ENCODE measurements around the gene ST6GALNAC5. TPM values are rescaled to one million over a fixed set of nuclear protein-coding genes. Genes with fewer than 3 reads are reported as not detected.
"Not testable (repeated sequence)": the region's sequence is repeated elsewhere in the genome, so short reads cannot be mapped to it uniquely, and the experiment has no call there.

Gene ST6GALNAC5
- total RNA-seq, 2 experiments from 2014 or later, result not detected

DNA sequence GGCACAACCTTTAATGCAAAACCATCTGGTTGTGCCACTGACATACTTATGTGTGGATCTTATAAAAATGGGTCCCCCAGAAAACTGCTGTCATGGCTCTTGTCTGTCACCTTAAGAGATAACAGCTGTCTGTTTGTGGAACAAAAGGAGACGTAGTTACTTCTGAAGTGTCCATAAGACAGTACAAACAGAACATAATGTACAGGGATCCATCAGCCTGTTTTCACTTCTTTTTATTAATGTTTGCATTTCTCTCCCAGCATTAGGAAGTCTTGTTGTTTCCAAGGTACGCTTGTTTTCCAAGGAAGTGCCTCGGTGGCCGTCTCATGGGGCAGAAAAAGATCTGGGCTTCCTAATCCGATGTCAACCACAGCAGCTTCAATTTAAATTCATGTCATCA lies 11.2 kb upstream of the ST6GALNAC5 start:
- no peak for DNase-seq
- Mint-ChIP-seq H3K27ac (no peak overlapping the region), H3K36me3 (no peaks in the 10 kb centered on the region), H3K4me3 (no peak overlapping the region), H3K27me3 (peaks cover 5% of the 10 kb centered on the region), H3K4me1 (no peaks in the 10 kb centered on the region), H3K9me3 (no peaks in the 10 kb centered on the region)

DNA sequence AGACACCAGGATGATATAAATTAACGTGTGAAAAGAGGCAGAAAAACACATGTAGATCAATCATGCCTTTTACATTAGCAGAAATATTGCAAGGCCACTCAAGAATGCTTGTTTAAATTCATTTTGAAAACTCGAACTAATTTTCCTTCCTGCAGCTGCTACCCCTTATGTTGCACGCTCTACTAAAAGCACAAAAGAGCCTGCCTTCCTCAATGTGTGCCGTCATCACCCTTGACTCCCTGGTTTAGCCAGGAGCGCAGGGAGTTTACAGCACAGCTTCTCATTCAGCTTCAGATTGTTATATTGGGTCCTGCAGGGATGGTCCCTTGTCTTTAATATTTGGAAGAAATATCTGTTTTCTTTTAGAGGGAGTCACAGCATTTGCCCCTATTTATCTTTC lies 10.1 kb upstream of the ST6GALNAC5 start:
- H3K36me3 Mint-ChIP-seq, result no peaks in the 10 kb centered on the region
- no peak overlapping the region for H3K27ac Mint-ChIP-seq
- H3K4me1 Mint-ChIP-seq, result no peaks in the 10 kb centered on the region
- no peak overlapping the region for H3K4me3 Mint-ChIP-seq
- peaks cover 5% of the 10 kb centered on the region for H3K27me3 Mint-ChIP-seq
- no peaks in the 10 kb centered on the region for H3K9me3 Mint-ChIP-seq
- DNase-seq, result no peak

DNA sequence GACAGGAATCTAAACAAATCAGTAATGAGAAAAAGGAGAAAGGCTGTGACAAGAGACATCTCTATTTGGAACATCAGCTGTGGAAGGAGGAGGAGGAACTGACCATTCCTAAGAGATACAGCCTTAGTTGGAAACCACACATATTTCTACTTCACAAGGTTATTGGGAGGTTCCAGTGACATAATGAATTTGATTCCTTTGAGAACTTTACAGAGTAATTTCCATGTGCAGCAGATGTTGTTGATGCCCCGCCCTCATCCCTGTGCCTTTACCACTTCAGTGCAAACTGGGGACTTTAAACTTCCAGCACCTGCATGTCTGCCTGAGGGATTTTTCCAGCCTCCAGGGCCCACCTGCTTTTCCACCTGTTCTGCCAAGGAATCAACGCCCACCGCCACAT lies 9.3 kb upstream of the ST6GALNAC5 start:
- Mint-ChIP-seq H3K27me3 (peaks cover 11% of the 10 kb centered on the region), H3K4me3 (no peak overlapping the region), H3K27ac (no peak overlapping the region), H3K9me3 (no peaks in the 10 kb centered on the region), H3K36me3 (no peaks in the 10 kb centered on the region), H3K4me1 (no peaks in the 10 kb centered on the region)
- DNase-seq, result no peak

DNA sequence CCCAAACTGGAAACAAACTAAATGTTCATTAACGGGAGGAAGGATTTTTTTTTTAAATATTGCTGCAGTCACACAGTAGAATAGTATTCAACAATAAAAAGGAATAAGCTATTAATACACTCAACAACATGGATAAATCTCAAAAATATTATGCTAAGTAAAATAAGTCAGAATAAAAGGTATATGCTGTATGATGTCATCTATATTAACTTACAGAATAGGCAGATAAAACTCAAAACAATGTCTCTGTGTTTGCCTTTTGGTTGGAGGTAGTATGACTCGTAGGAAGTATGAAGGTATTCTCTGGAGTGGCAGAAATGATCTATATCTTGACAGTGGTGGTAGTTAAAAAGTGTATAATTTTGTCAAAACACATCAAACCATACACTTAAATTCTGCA lies 6.1 kb upstream of the ST6GALNAC5 start:
- Mint-ChIP-seq H3K27me3 (peaks cover 37% of the 10 kb centered on the region), H3K4me1 (no peaks in the 10 kb centered on the region), H3K36me3 (no peaks in the 10 kb centered on the region), H3K9me3 (no peaks in the 10 kb centered on the region), H3K27ac (no peak overlapping the region), H3K4me3 (no peak overlapping the region)
- no peak for DNase-seq

DNA sequence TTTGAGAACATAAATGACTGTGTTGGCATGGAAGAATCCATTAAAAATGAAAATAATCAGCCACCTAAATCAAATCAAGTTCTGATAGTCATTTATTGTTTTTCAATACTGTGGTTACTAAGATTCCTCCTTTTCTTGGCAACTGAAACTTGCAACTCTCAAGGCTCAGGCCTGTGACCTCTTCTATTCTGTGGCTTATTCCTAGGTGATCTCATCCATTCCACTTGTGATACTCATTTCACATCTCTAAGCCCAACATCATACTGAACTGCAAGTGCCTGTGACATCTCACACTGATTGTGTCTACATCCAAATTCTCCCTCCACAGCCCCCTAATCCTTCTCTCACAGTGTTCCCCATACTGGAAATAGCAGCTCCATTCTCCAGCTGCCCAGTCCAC lies 4.8 kb upstream of the ST6GALNAC5 start:
- Mint-ChIP-seq H3K27me3 (peaks cover 49% of the 10 kb centered on the region), H3K4me1 (peaks cover under 1% of the 10 kb centered on the region), H3K4me3 (no peak overlapping the region), H3K27ac (no peak overlapping the region), H3K9me3 (no peaks in the 10 kb centered on the region), H3K36me3 (no peaks in the 10 kb centered on the region)
- no peak for DNase-seq

DNA sequence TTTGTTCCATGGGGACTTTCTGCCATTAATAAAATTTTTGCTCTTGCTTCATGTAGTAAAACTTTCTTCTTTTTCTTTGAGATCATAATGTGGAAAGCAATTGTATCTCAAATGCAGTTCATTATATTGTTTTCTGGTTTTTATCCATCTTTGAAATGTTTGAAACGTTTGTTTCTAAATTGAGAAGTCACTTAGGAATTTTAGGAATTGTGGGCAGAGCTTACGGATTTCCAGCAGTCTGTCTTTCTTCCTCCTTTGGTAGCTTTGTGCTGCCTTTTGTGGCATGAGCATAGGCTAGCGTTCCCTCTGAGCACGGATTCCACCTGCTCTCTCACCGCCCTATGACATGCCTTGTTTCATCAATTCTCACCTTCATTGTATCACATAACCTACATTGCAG lies 2.9 kb upstream of the ST6GALNAC5 start:
- H3K27ac Mint-ChIP-seq, result no peak overlapping the region
- peaks cover 66% of the 10 kb centered on the region for H3K27me3 Mint-ChIP-seq
- H3K9me3 Mint-ChIP-seq, result no peaks in the 10 kb centered on the region
- no peak overlapping the region for H3K4me3 Mint-ChIP-seq
- H3K4me1 Mint-ChIP-seq, result peaks cover 6% of the 10 kb centered on the region
- DNase-seq, result no peak
- no peaks in the 10 kb centered on the region for H3K36me3 Mint-ChIP-seq

DNA sequence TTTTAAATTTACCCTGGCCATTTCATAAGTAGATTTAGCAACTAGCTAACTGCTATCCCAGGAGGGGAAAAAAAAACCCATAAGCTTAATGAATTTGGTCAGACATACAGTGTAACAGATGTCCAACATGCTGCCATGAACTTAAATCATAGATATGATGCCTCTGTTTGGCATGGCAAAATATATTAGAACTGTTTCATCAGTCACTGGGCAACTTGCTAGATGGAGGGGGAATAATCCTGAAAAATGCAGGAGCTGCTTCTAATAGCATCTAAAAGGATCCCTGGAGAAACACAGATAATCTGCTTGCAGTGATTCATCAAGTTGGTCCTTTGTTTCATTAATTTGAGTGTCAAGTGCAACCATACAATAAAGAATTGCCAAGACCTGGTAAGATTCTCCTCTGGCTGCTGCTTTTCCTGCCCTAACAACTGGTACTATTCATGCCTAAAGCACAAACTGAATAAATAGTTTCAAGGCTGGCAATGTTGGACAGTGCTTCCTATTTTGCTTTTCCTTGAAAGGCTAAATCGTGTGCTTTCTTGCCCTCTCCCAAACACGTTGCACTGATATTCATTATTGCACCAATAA lies 1.5 kb upstream of the ST6GALNAC5 start:
- no peaks in the 10 kb centered on the region for H3K36me3 Mint-ChIP-seq
- no peak overlapping the region for H3K27ac Mint-ChIP-seq
- no peak overlapping the region for H3K4me3 Mint-ChIP-seq
- H3K9me3 Mint-ChIP-seq, result no peaks in the 10 kb centered on the region
- peaks cover 74% of the 10 kb centered on the region for H3K27me3 Mint-ChIP-seq
- peaks cover 6% of the 10 kb centered on the region for H3K4me1 Mint-ChIP-seq
- no peak for DNase-seq

DNA sequence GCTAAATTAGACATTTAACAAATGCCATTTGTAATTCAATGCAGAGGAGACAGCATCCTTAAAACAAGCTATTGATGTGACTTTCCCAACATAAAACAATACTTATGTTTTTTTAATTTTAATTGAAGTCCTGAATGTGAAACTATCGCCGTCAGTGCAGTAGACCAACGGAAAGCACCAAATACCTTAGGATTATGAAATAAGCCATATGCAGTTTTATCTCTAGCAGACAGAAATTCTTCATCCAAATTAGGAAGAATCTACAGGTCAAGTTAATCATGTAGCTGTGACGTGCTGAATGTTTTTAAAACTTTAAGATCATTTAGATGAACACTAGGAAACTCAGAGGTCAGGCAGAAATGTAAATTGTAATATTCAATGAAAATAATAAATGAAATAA lies 714 bp upstream of the ST6GALNAC5 start:
- no peaks in the 10 kb centered on the region for H3K36me3 Mint-ChIP-seq
- H3K27ac Mint-ChIP-seq, result no peak overlapping the region
- H3K27me3 Mint-ChIP-seq, result peaks cover 74% of the 10 kb centered on the region
- no peak for DNase-seq
- peaks cover 6% of the 10 kb centered on the region for H3K4me1 Mint-ChIP-seq
- H3K4me3 Mint-ChIP-seq, result no peak overlapping the region
- H3K9me3 Mint-ChIP-seq, result no peaks in the 10 kb centered on the region

DNA sequence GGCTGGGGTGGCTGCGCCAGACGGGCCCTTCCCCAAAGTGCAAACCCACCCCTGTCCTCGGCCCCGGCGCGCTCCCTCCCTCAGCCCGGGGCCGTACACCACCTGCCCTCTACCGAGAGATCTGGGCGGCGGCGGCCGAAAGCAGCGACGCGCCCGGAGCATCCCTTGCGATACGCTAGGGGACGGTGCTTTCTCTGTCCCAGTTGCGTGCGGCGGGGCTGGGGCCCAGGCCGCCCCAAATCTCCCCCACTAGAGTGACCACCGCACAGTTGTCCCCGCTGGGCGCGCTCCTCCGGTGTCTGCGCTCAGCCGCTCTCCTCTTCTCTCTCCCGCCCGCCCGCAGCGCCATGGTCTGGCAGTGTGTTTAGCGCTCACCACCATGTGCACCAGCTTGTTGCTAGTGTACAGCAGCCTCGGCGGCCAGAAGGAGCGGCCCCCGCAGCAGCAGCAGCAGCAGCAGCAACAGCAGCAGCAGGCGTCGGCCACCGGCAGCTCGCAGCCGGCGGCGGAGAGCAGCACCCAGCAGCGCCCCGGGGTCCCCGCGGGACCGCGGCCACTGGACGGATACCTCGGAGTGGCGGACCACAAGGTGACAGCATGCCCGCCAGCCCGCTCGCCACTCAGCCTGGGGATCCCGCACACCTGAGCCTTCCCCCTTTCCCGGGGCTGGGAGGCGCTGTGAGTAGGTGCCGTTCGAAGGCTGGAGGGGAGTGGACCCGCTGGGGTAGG lies 1.0 kb downstream of the ST6GALNAC5 start:
- H3K27ac Mint-ChIP-seq, result no peak overlapping the region
- H3K27me3 Mint-ChIP-seq, result peaks cover 65% of the 10 kb centered on the region
- peak; percentile 36 for DNase-seq
- H3K36me3 Mint-ChIP-seq, result no peaks in the 10 kb centered on the region
- H3K4me3 Mint-ChIP-seq, result peak overlapping the region; percentile 76
- H3K4me1 Mint-ChIP-seq, result peaks cover 6% of the 10 kb centered on the region
- H3K9me3 Mint-ChIP-seq, result no peaks in the 10 kb centered on the region

DNA sequence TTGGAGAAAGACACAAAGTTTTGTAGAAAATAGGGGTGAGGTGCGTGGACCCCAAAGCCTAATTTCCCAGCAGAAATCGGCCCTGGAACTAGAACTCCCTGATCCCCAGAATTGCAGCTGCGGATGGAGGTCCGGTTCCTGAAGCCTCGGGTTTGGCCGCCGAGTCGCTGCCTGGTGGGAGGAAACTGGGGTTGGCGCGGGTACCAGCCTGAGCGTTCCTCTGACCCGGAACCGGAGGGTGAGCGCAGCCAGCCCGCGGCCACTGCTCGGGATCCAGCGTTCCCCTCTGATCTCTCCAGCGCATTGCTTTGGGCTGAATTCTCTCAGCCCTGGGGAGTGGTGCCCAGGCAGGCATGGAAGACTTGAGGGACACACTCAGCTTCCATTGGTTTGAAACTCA lies 1.6 kb downstream of the ST6GALNAC5 start:
- Mint-ChIP-seq H3K27me3 (peaks cover 62% of the 10 kb centered on the region), H3K27ac (no peak overlapping the region)

DNA sequence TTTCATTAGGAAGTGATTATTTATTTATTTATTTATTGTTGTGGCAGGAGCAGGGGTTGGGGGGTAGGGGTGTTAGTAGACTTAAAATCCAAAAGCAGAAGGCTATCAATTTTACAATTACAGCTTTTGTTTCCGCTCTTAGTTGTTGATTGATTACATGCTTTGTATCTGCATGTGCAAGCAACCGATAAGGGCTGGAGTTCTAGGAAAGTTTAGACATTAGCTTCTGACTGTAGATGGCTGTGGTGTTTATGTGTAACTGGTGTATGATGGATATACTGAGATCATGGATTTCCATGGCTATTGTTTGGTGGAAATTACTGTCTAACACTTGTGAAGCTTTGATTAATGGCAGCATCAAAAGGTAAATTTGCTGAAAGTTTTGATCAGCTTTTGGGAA lies 2.8 kb downstream of the ST6GALNAC5 start:
- Mint-ChIP-seq H3K27me3 (peaks cover 53% of the 10 kb centered on the region), H3K9me3 (no peaks in the 10 kb centered on the region)

More for the DNA sequence above, 1.6 kb downstream of the ST6GALNAC5 start:
- peaks cover 6% of the 10 kb centered on the region for H3K4me1 Mint-ChIP-seq
- H3K9me3 Mint-ChIP-seq, result no peaks in the 10 kb centered on the region
- no peak for DNase-seq
- no peaks in the 10 kb centered on the region for H3K36me3 Mint-ChIP-seq
- peak overlapping the region; percentile 35 for H3K4me3 Mint-ChIP-seq

DNA sequence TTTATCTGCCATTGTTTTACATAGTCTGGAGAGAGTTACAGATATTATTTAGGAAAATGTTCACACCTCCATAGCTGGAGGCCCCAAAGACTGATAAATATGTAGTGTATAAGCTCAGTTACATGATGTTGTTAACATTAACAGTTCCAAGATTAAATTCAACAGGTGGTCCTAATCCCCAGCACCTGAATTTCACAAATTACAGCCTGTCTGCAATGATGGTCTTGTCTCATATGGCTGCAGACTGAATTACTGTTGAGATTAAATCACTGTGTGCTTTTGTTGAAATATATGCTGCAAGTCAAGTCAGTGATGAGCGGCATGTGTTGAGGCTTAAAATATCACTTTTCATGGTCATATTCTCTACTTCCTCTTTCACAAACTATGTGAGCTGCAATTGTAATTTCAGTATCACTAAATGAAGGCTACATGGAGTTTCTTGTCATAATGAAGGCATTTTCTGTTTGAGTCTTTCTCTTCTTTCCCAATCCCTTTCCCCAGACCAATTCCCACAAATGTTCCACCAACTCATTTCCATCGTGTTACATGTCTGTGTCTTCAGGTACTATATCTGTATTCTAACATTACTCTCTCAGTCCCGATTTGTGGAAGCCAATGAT lies 4.2 kb downstream of the ST6GALNAC5 start:
- Mint-ChIP-seq H3K36me3 (no peaks in the 10 kb centered on the region), H3K9me3 (no peaks in the 10 kb centered on the region), H3K4me1 (peaks cover 6% of the 10 kb centered on the region), H3K27ac (no peak overlapping the region), H3K27me3 (peaks cover 38% of the 10 kb centered on the region), H3K4me3 (no peak overlapping the region)
- no peak for DNase-seq

More for the DNA sequence above, 2.8 kb downstream of the ST6GALNAC5 start:
- DNase-seq, result no peak
- H3K27ac Mint-ChIP-seq, result no peak overlapping the region
- H3K36me3 Mint-ChIP-seq, result no peaks in the 10 kb centered on the region
- no peak overlapping the region for H3K4me3 Mint-ChIP-seq
- H3K4me1 Mint-ChIP-seq, result peaks cover 6% of the 10 kb centered on the region

DNA sequence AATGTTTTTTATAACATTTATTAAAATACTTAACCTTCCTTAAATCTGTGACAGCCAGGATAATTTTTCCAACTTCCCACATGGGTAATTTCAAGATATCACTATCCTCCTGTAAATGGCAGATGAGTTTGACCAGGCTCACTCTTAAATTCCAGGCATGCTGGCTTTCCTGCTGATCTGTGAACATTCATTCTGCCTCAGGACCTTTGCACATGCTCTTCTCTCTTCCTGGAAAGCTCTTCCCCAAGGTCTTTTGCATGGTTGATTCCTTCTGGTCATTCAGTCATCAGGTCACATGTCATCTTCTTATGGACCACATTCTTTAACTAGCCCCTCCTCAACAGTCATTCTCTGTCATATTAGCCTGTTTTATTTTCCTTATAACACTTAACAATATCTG lies 5.7 kb downstream of the ST6GALNAC5 start:
- no peak for DNase-seq
- H3K27ac Mint-ChIP-seq, result no peak overlapping the region
- no peak overlapping the region for H3K4me3 Mint-ChIP-seq
- H3K9me3 Mint-ChIP-seq, result no peaks in the 10 kb centered on the region
- H3K36me3 Mint-ChIP-seq, result no peaks in the 10 kb centered on the region
- peaks cover 26% of the 10 kb centered on the region for H3K27me3 Mint-ChIP-seq
- peaks cover 2% of the 10 kb centered on the region for H3K4me1 Mint-ChIP-seq

DNA sequence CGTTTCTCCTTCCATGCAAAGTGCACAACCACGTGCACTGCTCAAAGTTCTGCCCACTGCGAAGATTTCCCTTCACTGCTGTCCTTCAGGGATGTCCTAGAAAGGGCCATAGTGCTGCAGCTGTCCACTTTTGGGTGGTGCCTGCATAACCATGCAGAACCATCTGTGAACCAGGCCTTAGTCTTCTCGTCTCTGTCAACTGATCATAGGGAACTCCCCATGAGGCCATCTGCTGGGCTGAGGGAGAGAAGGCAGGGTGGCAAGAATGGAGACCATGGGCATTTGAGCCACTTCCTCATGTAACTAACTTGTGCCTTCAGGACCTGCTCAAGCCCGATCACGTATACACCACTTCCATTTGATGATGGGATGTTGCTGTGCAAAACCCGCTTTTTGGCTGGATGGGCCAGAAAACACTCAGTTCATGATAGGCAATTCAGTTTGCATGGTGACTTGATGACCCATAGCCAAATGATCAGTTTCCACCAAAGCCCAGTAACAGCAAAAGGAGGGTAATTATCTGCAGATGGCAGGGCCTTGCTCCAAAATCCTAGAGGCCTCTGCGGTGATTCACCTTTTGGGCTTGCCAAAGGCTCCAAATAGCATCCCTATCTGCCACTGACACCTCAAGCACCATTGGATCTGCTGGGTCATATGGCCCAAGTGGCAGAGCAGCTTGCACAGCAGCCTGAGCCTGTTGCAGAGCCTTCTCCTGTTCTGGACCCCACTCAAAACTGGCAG lies 9.5 kb downstream of the ST6GALNAC5 start:
- H3K9me3 Mint-ChIP-seq, result no peaks in the 10 kb centered on the region
- no peak overlapping the region for H3K4me3 Mint-ChIP-seq
- H3K27me3 Mint-ChIP-seq, result no peaks in the 10 kb centered on the region
- DNase-seq, result no peak
- H3K36me3 Mint-ChIP-seq, result no peaks in the 10 kb centered on the region
- no peak overlapping the region for H3K27ac Mint-ChIP-seq
- no peaks in the 10 kb centered on the region for H3K4me1 Mint-ChIP-seq

DNA sequence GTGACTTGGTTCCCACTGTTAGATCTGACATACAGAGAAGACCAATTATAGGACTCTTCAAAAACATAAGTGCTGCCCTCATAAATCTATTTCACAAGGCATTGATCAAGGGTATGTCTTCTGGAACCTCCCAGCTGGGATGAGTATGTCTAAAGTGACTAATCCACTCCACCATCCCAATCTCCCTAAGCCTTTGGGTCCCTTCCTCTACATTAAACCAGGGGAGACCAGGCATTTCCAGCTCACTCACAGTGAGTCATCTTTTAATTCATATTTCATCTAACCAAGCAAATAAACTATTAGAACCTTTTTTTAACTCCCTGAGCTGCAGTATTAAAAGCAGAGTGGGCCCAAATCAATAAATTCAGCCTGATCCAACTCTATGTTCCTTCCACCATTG lies 11.7 kb downstream of the ST6GALNAC5 start:
- DNase-seq, H3K9me3 Mint-ChIP-seq: not testable (repeated sequence)

More for the DNA sequence above, 11.7 kb downstream of the ST6GALNAC5 start:
- not testable (repeated sequence) for H3K27me3 Mint-ChIP-seq, H3K36me3 Mint-ChIP-seq, H3K27ac Mint-ChIP-seq, H3K4me1 Mint-ChIP-seq, H3K4me3 Mint-ChIP-seq
